HG03439 (cell line): Measurements from ENCODE around the gene WDR49.

Experiments
- ATAC-seq: cut with Tn5 transposase; IDR thresholded peaks from one replicate; pipeline ENCODE4 v1.9.1; 2021; ENCODE audit warnings: mild to moderate bottlenecking, moderate library complexity; ENCODE audit not compliant: unreplicated experiment

WDR49 gene

GRCh38 chr3:167491621-167492020 is 162.1 kb downstream of the WDR49 start:
- no peak for ATAC-seq

GRCh38 chr3:167489571-167489970 is 164.2 kb downstream of the WDR49 start:
- ATAC-seq: no peak

GRCh38 chr3:167487556-167487955 is 166.2 kb downstream of the WDR49 start:
- ATAC-seq: no peak

GRCh38 chr3:167484551-167484950 is 169.2 kb downstream of the WDR49 start:
- no peak for ATAC-seq

GRCh38 chr3:167483708-167484475 is 169.8 kb downstream of the WDR49 start:
- no peak for ATAC-seq

- ATAC-seq: no peak
Observed at GRCh38 chr3:167481164-167481563, 172.6 kb downstream of the WDR49 start.

- no peak for ATAC-seq
Observed at GRCh38 chr3:167480748-167481147, 173.0 kb downstream of the WDR49 start.

- no peak for ATAC-seq
Observed at GRCh38 chr3:167473863-167474262, 179.9 kb downstream of the WDR49 start, which contains the start of gene SERPINI2. SERPINI2 (minus strand) TSS chr3:167474042; CDS start chr3:167471834, 2,208 bp downstream.

- no peak for ATAC-seq
Observed at GRCh38 chr3:167469381-167469780, 184.4 kb downstream of the WDR49 start.

GRCh38 chr3:167467848-167468611 is 185.7 kb downstream of the WDR49 start:
- no peak for ATAC-seq

- ATAC-seq: no peak
Observed at GRCh38 chr3:167466966-167467365, 186.8 kb downstream of the WDR49 start.

GRCh38 chr3:167456157-167456799 is 197.5 kb downstream of the WDR49 start:
- ATAC-seq: no peak

- no peak for ATAC-seq
Observed at GRCh38 chr3:167453815-167454214, 199.9 kb downstream of the WDR49 start.

GRCh38 chr3:167451282-167451681 is 202.5 kb downstream of the WDR49 start:
- no peak for ATAC-seq

- ATAC-seq: no peak
Observed at GRCh38 chr3:167450675-167451074, 203.1 kb downstream of the WDR49 start.

- ATAC-seq: no peak
Observed at GRCh38 chr3:167450195-167450594, 203.5 kb downstream of the WDR49 start.

- ATAC-seq: no peak
Observed at GRCh38 chr3:167445491-167445890, 208.3 kb downstream of the WDR49 start.

- ATAC-seq: no peak
Observed at GRCh38 chr3:167441256-167441655, 212.5 kb downstream of the WDR49 start.

GRCh38 chr3:167437428-167438139 is 216.2 kb downstream of the WDR49 start:
- ATAC-seq: no peak
